ENCODE results near the gene FADD.

DNA sequence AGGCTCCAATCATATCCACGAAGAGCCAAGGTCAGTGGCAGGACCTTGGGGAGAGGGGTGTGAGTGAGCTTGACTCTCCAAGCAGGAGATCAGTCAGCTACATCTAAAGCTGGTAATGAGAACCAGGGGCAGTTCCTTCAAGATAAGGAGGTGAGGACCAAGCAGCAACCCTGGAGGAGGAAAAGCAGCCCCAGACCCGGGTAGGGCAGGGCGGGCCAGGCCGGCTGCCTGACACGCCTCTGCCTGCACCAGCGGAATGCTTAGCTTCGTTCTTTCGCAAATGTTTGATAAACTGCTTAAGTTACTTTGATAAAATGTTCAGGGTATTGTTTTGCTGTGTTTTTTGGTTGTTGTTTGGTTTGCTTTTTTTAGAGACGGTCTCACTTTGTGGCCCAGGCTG, 18.7 kb upstream of the FADD start:
- TF ChIP-seq, protein P1, sequence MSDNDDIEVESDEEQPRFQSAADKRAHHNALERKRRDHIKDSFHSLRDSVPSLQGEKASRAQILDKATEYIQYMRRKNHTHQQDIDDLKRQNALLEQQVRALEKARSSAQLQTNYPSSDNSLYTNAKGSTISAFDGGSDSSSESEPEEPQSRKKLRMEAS (IDR thresholded peaks at IDR 0.05; ENCODE audit: insufficient read depth, insufficient read length): no peak
- TF ChIP-seq EZH2 (IDR thresholded peaks at IDR 0.05; ENCODE audit: borderline replicate concordance, low read depth, low read length, severe bottlenecking): no peak

Measured in endothelial cell of umbilical vein (primary cell).